Suprapubic skin (tissue), 3 donors: ENCODE data around the gene DNAH1.

Source experiments
- CTCF ChIP-seq, 2 donors: fragments of 200-600 bp in 1 of 2; fragments of 450-650 bp in 1 of 2; sonication (generic) in 1 of 2; IDR thresholded peaks; one replicate each; pipeline ENCODE4 v1.5.1; 2016 to 2019; ENCODE audit warnings: antibody characterized with exemption in 2 of 2, mild to moderate bottlenecking in 1 of 2, moderate library complexity in 1 of 2
- EP300 ChIP-seq: sonication (generic); formaldehyde crosslinking; IDR thresholded peaks from one replicate; pipeline ENCODE4 v1.6.1; 2017; ENCODE audit warnings: antibody characterized with exemption

- TF ChIP-seq CTCF (IDR thresholded peaks at IDR 0.05) (no peak), EP300 (no peak)
Observed at GRCh38 chr3:52361454-52361853, 45.3 kb downstream of the DNAH1 start.
